ENCODE measurements around the gene NAA15.
"Not testable (repeated sequence)": the region's sequence is repeated elsewhere in the genome, so short reads cannot be mapped to it uniquely, and the experiment has no call there.

Gene NAA15
- long read RNA-seq, donor 1, partial matches to known transcripts: 5 of 5 reads
- long read RNA-seq, donor 1, other reads (novel, unspliced or antisense): 0 of 5 reads
- long read RNA-seq, donor 2: 0 reads
- long read RNA-seq, donor 3: 0 reads
- long read RNA-seq, donor 4, full-length matches to known transcripts: 2 of 18 reads
- long read RNA-seq, donor 4, partial matches to known transcripts: 16 of 18 reads
- long read RNA-seq, donor 4, other reads (novel, unspliced or antisense): 0 of 18 reads
- long read RNA-seq, donor 5, partial matches to known transcripts: 32 of 40 reads
- long read RNA-seq, donor 5, other reads (novel, unspliced or antisense): 8 of 40 reads
- long read RNA-seq, donor 6, full-length matches to known transcripts: 1 of 1 reads
- long read RNA-seq, donor 6, partial matches to known transcripts: 0 of 1 reads
- long read RNA-seq, donor 6, other reads (novel, unspliced or antisense): 0 of 1 reads
- long read RNA-seq, donor 7, full-length matches to known transcripts: 2 of 2 reads
- long read RNA-seq, donor 7, partial matches to known transcripts: 0 of 2 reads
- long read RNA-seq, donor 7, other reads (novel, unspliced or antisense): 0 of 2 reads
- long read RNA-seq, donor 8, full-length matches to known transcripts: 1 of 1 reads
- long read RNA-seq, donor 8, partial matches to known transcripts: 0 of 1 reads
- long read RNA-seq, donor 8, other reads (novel, unspliced or antisense): 0 of 1 reads

DNA sequence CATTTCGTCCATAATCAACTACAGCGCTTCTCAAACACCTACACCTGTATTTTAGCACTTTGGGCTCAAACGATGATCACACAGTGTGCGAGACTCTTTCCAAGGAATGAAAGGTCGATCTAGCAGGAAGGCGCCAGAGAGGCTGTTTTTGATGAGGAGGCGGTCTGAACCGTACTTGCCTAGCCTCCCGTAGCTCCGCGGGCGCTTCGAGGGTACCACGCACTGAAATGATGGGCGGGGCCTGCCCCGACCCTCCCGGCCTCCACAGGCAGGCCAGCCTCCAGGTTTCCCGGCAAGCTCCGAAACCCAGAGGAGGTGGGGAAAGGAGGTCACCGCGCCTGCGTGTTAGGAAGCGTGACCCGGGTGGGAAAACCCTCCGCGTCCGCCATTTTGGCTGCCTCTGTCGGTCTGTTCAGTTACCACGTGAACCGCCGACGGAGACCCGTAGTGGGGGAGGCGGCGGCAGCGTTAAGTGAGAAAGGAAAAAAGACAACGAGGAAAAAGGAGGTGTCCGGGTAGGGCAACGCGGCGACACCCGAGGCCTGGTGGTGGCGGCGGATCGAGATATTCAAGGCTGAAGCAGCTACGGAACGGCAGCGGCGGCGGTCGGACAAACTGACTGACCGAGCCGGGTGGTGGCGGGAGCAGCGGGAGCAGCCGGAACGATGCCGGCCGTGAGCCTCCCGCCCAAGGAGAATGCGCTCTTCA is at the start of gene NAA15:
TSS of gene NAA15 (plus strand) at position 393 of the 708 bp plus-strand sequence. CDS start at position 666, 273 bp downstream.
- peak; percentile 93 for DNase-seq

DNA sequence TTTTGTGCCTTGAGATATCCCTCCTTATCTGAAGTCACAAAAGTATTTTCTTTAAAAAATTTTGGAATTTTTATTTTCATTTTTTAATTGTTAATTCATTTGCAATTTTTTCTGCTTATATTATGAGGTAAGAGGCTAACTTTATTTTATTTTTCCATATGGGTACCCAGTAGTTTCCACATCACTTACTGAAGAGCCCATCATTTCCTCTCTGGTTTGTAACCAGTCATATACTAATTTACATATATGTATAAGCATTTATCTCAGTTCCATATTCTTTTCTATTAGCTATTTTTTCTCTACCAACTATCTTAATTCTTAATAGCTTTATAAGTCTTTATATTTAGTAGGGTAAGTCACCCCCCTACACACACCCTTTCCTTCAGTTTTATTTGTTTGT is 48.3 kb upstream of the NAA15 start:
- no peak for DNase-seq

DNA sequence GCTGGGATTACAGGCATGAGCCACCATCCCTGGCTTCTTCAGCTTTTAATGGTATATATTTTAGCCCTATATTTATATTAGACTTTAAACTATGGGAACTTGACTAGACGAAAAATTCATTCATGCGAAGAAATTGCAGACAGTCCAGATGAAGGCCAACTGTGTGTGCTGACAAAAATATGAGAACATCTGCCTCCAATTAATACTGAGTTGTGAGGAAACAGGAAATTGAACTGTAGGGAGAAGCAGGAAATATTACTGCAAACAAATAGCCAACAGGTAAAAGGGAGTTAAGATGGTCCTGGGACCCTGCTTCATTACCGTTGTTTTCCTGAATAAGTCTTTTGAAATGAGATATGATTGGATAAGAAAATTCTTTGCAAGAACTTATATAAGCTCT is 47.6 kb upstream of the NAA15 start:
- no peak for DNase-seq

DNA sequence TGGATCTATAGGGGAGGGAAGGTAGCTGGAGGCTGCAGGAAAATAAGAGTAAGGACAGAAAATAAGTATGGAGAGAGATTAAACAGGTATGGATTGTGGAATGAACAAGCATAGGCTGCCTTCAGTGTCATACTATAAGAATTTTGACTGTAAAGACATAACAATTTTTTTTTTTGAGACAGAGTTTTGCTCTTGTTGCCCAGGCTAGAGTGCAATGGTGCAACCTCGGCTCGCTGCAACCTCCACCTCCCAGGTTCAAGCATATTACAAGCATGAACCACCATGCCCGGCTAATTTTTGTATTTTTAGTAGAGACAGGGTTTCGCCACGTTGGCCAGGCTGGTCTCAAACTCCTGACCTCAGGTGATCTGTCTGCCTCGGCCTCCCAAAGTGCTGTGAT is 45.7 kb upstream of the NAA15 start:
- DNase-seq: not testable (repeated sequence)

DNA sequence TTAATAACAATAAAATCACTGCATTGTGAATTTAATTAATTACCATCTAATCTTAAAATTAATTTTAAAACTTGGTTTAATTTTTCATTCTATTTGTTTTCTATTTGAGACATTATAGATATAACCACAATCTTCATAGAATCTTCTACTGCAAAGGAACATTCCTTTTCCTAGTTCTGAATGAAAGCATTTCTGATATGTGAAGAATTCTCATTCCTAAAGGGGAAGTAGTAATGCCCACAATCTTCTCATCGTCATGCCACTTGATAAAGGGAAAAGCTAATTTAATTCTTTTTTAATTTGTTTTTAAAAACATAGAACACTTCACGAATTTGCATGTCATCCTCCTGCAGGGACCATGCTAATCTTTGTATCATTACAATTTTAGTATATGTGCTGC is 45.0 kb upstream of the NAA15 start:
- DNase-seq: no peak

DNA sequence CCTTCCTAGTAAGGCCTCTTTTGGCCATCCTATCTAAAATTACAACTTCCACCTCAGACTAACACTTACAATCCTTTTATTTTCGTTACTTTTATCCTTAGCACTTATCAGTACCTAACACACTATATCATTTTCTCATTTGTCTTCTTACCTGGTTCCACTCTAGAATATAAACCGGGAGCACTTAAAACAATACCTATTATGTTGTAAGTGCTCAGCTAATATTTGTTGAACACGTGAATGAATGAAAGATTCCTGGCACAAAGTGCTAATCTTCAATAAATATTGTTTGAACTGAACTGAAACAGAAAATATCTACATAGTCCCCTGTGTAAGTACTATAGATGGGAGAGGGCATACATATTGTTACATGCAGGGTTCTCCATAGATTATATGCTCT is 35.7 kb upstream of the NAA15 start:
- no peak for DNase-seq

DNA sequence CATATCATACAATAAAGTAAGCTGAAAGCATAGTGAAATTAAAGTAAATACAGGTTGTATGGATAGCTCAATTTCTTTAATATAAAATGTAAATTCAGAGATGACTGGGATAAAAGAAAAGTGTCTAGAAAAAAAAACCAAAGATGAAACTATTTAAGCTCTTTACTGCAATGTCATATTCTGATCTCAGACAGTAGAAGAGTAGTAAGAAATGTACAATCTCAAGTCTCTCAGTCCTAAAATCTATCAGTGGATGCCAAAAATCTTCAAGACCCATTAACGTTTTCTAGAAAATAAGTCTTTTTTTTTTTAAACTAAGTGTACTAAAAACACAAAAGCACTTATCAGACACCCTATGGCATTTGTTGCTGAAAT is 35.1 kb upstream of the NAA15 start:
- no peak for DNase-seq

DNA sequence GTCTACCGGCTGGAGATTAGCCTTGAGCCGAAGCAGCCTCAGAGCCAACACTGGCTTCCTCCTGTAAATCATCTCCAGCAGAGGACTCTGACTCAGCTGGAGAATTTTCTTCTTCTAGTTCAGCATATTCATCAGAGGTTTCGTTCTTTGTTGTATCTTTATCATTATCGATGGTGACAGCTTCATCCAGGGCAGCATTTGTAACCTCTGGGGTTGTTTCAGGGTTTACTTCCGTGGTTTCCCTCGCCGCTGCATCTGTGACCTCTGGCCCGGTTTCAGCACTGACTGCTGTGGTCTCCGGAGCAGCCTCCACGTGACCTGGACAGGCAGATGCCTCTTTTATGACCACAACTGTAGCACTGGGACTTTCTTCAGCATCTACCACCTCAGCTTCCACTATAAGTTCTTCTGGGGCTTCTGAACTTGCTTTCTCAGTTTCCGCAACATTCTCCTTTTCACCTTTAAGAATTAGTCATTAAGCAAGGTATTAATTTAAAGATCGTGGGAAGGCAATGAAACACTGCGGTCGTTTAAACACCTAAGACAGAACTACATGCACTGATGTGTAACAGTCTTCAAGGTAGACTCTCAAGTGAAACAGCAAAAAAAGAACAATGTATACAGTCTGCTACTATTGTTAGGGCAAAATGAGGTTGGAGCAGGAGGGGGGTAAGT is 34.6 kb upstream of the NAA15 start:
- DNase-seq: peak; percentile 68

DNA sequence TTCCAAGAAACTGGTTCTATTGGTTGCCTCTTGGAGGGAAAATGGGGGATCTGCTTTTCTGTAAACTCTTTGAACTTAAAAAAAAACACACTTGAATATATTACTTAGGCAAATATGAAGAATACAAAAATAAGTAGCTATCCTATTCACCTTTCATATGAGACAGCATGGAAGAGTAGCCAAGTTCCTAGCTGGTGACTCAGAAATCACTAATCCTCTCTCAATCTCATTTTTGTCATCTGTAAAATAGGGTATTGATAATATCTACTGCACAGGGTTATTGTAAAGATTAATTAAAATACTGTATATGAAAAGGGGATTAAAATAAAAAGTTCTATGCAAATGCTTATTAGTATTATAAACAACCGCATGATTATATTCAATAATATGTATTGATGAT is 34.0 kb upstream of the NAA15 start:
- DNase-seq: no peak

DNA sequence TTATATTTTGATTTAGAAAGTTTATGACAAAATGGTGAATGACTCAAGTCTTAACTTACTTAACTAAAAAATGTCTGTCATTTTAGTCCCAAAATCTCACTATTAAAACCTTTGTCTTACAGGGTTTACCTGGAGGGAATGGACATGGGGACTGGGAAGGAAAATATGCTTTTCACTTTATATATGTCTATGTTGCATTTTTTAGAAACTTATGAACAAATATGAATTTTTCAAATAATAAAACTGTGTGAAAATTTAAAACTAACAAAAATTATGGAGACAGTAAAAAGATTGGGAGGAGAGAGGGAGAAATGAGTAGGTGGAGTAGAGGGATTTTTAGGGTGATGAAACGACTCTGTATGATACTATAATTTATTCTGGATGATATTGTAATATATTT is 27.5 kb upstream of the NAA15 start:
- DNase-seq: no peak

DNA sequence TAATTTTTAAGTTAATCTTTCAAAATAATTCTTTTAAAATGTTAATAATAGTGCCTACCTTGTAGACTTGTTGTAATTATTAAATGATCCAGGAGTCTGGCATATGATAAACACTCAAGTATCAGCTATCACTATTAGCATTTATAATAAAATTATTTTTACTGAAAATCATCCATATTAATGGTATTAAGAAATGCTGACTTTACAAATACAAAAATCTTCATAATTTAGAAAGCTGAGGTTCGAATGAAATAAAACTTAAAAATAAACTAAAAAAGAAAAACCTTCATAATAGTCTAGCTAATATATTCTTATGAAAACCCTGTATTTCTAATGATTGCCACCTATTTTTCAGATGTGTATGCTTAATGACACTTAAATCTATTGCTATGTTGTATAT is 26.5 kb upstream of the NAA15 start:
- no peak for DNase-seq

DNA sequence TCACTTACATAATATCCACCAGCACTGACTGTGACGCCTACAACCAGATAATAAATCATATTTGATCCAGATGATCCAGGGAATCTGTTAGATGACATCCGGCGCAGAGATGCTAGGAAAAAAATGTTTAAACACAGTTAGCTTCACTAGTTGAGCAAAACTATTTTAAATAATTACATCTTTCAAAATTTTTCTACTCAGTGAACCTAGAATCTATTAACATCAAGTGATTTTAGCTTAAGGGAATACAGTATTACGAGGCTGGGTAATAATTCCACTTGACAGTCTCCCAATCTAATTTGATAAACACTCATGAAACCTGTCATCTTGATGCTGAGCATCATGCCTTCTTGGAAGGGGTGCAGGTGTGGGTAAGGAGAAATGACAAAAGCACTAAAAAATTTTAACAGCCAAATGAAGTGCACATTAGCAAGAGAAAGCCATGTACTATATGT is 26.0 kb upstream of the NAA15 start:
- DNase-seq: no peak

DNA sequence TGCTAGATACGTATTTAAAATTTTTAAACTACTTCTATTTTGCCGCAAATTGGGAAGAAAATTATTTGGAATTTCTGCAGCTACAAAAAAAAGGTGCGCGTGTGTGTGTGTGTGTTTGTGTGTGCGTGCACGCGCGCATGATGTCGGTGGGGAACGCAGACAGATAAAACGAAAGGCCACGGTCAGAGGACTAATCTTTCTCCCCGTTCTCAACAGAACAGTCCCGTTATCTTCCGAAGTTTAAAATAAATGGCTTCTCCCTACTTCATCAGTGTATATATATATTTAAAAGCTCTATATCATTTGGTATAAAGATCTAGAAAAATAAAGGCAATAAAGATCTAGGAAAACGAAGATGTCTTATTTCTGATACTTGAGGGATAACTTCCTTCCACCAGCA is 22.8 kb upstream of the NAA15 start:
- DNase-seq: peak; percentile 38

DNA sequence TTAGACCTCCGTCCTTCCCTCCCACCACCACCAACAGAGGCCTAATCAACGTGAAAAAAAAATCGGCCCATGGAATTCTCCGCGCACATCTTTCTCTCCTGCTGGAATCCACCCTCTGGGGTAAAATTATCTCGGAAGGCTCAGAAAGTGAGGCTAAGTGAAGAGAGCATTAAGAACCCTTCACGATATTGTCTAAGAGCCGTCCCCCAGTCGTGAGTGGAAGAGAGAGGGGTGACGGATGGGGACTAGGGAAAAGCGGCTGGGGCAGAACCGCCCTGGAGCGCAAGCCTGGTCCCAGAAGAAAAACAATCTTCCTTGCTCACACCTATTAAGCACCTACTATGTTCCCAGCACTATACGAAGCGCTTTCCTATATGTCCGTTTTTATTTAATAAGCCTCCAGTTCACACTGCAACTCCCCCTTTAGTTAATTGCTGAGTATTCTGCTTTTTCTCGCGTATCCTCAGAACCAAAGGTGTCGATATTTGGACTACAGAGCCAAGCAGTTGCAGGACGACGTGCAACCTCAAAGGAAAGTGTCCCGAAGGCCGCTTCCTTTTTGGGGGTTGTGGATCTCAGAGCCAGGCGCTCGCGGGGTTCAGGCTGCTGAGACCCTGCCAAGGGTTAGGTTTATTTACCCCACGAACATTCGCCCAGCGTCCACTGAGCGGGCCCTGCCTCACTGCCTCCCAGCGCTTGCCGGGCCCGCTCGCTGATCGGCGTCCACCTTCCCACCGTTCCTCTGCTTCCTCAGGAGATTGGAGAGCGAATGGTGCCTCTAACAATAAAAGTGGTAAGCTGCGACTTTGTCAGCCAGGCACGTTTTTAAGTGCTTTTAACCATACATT is 22.2 kb upstream of the NAA15 start:
- DNase-seq: peak; percentile 71

DNA sequence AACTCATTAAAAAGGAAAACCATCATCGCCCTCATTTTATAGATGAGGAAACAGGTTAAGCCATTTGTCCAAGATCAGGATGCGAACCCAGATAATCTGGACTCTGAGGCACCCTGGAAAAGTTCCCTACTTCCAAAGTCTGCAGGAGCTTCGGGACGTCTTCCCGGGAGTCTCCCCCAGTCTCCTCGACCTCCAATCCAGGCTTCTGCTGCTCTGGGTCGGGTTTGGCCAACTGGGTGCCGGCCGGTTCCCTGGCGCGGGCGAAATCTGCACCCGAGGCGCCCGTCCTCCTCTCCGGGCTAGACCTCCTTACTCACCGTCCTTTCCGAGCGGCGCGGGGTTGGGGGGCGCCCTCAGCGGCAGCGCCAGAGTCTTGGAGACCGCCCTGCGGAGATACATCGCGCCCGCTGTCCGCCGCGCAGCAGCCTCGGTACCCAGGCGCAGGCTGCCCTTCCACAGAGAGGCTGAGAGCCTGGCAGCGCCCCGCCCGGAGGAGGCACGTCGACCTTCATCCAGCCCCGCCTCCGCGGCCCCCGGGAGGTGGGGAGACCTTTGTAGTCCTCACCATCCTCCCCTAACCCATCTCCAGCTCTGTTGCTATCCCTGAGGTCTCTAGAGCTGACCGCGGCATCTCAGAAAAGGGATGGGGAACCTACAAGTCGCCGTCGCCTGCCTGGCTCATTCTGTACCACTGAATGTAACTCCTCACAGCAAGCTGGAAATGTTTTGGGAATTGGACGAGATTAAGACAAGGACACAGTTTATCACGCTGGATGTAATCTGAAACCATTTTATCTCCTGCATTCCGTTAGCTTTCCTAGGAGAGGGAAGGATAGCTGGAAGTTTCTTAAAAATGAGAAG is 21.3 kb upstream of the NAA15 start, which contains the start of gene MGARP:
TSS of gene MGARP (minus strand) at position 466 of the 861 bp plus-strand sequence. CDS start at position 399, 67 bp downstream.
- peak; percentile 80 for DNase-seq

DNA sequence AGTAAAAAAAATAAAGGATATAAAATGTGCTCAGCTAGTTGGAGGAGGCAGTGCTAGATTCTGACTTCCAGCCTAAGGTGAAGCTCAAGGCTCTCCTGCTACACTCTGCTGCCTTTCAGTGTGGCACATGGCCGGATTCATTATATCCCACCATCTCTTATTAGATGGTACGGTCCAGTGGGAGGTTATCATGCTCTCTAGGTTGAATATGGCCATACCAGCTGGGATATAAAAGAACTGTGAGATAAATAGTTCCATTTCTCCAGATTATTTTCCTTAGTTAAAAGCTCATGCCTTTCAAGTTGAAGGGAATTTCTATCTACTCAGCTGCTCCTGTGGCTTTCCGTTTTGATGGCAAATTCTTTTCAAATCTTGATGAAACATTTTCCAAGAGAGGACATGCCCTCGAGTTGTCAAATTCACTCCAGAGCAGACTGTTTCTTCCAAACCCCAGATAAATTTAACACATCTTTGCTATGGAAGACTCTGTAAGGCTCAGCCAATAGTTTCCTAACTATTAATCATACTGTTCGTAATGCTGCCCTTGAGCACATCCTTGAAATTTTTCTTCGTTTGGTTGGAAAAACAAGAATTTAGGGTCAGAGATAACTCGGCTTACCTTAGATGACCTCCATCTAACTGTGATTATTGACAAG is 19.1 kb upstream of the NAA15 start:
- DNase-seq: no peak

DNA sequence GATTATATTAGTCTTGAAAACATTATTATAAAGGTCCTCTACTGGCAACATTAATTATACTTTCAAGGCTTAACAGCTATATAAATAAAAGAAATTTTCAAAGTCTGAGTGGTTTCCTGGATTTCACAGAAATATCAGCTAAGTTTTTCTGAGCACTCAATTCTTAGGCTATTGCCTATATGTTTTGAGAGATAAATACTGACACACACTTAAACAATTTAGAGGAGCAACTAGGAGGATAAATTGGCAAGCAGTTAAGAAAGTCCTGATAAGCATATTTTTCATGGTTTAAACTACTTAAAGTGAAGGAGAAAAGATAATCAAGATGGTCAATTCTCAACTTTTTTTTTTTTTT is 18.6 kb upstream of the NAA15 start:
- no peak for DNase-seq

DNA sequence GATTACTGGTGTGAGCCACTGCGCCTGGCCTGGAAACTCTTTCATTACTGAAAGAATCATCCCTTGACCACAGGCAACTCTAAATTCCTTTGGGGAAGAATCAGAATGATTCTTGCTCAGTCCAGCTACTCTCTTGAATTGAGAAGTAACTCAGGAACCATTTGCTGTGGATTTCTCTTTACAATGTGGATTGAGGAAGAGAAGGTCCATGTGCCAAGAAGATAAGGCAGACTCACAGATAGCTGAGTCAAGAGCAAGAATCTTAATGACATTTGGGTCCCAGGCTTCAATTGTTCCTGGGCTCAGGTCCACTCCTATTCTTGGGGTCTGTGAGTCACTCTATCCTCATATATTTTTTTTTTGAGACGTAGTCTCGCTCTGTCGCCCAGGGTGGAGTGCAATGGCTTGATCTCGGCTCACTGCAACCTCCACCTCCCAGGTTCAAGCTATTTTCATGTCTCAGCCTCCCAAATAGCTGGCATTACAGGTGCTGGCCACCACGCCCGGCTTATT is 15.1 kb upstream of the NAA15 start:
- DNase-seq: no peak

DNA sequence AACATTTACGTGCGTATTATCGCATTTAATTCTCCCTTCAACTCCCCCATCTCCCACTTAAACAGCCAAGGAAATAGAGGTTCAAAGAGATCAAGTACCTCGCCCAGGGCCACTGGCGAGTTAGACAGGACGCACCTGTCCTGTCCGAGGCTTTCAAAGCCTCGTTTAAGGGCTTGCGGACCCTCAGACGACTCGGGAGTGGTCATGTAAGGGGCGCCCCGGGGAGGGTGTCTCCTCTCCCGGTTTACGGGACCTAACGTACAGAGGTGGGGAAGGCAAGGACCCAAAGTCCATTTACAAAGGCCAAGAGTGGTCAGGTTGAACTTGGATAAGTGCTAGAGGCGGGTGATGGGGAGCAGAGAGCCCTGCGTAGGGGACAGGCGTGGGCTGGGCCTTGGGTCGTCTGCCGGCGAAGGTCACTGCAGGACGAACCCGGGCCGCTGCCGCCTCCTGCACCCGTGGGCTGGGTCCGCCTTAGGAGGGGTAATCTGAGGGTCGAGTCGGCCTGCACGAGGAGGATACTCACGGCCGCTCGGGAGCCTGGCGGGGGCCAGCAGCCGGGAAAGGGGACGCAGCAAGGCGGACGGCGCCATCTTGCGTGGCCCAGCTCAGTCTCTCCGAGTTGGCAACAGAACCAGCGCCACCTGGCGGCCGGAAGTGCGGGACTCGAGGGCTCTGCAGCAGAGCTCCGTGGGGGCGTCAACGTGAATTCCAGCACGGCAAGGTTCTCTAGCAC is 5.9 kb upstream of the NAA15 start:
- DNase-seq: peak; percentile 98
